ENCODE data around the gene ETFRF1.
A peak's percentile ranks its signal among the peaks of the same experiment; 100 is the strongest.

ETFRF1 gene, protein sequence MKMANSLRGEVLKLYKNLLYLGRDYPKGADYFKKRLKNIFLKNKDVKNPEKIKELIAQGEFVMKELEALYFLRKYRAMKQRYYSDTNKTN

DNA sequence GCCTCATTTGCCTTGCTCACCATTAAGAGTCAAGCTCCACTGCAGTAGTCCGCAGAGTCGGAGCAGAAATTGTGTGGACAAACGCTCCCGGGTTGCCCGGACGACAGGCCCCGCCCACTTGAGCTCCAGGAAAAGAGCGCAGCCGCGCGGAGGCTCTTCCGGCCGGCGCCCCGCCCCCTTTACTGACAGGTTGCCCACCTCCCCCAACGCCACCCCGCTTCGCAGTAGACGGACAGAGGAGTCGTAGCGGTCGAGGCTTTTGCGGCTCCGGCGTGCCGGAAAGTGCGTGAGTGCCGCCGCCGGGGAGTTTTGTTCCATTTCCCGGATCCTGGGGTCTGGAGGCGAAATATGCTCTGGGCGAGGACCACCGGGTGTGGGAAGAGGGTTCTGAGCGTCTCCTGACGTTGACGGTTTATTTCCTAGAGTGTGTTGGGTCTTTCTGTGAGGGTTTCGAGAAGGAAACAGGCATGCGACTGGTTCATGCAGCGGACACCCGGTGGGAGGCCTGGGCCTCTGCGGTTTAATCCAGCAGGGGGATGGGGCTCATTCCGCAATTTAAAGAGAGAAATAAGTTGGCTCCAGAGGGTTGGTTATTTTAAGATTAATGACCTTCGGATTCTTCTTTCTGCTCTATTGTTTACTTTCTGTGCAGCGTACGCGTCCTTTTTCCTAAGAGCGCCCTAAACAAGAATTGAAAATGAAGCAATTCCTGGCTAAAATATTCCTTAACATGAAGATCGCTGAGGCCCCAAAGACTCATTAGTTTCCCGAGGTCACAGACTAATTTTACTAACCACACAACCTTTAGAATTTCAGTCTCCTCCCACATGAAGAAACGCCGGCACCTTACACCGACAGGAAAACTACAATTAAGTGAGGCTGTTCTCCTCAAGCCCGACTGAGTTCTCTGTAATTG lies at the start of gene ETFRF1, which contains the start of gene DNAI7:
ETFRF1 (plus strand) TSS at position 182 of the 916 bp plus-strand sequence. CDS start 8,720 bp downstream, outside the sequence.
DNAI7 (minus strand) TSS at position 105 of the 916 bp plus-strand sequence; CDS start at position 23, 82 bp downstream.
- DNase-seq = peak; percentile 50 to 96 (median 90)

DNA sequence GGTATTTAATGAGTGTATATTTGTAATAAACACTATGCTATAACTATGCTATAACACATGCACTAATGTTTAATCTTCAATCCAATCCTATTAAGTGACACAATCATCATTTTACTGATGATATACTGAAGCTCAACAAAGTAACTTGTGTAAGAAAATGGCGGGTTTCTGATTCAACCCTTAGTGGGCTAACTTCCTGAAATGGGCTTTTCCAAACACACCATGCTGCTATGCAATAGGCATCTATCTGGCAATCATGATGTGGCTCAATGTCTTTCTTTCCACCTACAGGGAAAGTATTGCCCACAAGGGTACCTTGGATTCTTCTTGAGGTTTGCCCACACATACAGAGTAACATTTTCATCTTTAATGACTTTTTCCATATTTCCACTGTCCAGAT lies 48.4 kb upstream of the ETFRF1 start:
- DNase-seq = no peak

DNA sequence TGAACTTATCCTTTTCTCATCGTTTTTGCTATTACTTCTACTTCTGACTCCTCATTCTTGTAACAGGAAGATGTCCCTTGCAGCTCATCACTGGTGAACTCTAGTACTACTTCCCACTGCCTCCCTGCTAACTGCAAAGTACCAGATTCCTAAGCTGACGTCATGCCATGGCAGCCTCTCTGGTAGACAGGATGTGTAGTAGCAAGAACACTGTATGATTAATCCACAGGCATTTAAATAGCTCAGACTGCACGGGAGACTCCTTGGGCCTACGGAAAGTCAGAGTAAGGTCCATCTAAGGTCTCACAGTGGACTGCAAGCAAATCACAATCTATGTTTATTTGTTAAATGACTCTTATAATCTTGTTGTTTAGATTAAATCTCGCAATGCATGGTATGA lies 43.6 kb upstream of the ETFRF1 start:
- peak in 15 of 58 donors; percentile 0 to 46 (median 7) for DNase-seq

DNA sequence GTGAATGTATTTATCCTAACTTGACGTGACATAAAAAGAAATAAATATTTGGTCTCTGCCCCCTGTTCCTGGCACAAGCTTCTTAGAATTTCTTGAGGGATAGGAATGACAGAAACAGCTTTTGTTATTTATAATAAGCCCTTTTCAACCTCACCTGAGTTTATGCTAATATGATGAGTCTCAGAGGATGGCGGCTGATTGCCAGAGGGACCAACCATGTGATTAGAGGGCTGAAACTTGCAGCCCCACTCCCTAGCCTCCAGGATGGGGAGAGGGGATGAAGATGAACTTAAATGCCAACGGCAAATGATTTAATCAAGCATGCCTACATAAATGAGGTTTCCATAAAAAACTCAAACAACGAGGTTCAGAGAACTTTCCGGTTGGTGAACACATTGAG lies 43.0 kb upstream of the ETFRF1 start:
- DNase-seq = no peak

DNA sequence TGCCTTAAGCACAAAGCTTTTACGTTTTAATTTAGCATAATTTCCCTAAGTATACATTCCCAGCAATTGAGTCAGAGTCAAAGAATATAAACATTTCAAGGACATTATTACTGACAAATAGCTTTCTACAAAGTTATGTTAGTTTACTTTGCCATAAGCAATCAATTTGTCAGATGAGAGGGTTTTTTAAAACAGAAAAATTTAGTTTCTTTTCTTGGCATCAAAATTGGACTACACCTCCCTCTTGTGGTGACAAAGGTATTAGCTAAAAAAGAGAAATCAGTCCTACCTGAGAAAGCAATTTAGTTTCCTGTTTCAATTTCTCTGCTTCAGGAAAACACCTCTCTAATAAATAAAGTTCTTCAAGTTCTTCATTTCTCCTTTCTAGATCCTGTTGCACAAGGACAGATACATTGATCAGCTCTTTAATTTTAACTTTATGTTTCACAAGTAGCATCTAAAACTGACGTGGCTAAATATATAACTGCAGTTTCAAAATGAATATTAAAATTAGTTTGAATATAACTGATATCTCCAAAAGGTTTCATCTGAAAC lies 39.9 kb upstream of the ETFRF1 start:
- DNase-seq = no peak

DNA sequence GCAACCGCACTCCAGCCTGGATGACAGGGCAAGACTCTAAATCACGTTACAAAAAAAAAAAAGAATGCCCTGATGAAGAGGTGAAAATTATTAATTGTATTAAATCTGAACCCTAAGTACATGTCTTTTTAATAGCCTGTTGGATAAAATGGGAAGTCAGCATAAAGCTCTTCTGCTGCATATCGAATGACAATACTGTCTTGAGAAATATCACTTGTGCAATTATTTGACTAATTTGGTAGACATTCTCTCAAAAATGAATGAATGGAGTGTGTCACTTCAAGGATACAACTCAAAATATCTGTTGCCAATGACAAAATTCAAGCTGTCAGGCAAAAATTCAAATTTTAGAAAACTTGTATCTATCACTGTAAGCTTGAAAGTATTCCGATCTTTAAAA lies 39.0 kb upstream of the ETFRF1 start:
- DNase-seq = no peak

DNA sequence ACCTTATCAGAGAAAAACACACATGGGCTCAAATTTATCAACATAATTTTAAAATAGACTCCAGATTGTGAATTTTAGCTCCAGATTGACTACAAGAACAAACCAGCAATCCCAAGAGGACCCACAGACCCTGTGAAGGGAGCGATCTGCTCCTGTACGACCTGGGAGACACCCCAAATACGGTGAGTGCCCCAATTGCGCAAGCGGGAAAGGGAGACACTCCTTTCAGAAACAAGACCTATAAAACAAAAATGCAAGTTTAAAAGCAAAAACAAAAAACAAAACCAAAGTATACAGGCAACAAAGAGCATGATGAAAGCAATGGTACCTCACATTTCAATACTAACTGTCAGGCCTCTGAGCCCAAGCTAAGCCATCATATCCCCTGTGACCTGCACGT lies 32.2 kb upstream of the ETFRF1 start:
- DNase-seq = no peak

DNA sequence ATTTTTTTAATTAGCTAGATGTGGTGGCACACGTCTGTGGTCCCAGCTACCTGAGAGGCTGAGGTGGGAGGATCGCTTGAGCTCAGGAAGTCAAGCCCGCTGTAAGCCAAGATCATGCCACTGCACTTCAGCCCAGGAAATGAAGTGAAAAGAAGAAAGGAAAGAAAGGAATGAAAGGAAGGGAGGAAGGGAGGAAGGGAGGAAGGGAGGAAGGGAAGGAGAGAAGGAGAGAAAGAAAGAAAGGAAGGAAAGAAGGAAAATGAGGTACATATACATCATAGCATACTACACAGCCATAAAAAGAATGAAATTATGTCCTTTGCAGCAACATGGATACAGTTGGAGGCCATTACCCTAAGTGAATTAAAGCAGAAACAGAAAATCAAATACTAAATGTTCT lies 12.3 kb upstream of the ETFRF1 start:
- no peak for DNase-seq

DNA sequence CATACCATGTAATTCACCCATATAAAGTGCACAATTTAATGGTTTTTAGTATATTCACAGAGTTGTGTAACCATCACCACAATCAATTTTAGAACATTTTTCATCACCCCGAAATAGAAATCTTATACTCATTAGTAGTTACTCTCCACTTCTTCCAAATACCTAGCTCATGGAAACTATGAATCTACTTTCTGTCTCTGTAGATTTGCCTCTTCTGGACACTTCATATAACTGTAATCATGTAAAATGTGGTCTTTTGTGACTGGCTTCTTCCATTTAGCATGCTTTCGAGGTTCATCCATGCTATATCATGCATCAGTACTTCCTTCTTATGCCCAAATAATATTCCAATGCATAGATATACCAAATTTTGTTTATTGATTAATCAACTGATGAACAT lies 10.9 kb upstream of the ETFRF1 start:
- no peak for DNase-seq

DNA sequence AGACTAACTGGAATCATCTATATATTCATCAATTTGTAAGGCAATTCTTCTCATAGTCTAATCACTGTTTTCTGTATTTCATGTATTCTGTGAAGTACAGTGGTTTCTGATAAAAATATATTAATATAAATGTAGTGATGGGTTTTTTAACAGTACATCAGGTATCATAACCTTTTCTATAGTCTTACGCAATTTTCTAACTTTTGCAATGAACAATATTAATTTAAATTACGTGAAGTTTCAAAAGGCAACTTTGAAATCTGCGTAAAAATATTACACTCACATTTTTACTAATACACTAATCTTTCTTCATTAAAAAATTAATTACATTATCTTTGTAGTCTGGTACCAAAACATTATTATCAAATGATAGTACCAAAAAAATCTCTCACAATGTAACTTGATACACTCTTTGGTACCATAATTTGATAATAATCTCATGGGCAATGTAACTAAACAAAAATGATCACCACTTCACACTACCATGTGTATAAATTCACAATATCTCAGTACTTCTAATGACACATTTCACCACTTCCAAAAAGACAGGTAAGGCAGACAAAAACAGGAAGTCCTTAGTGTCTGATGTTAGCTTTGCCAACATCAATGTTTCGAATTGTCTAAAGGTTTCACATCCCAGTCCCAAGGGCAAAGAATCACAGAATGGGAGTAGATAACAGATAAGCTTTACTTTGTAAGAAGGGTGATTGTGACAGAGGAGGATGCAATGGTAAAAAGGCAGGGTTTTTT lies 8.8 kb upstream of the ETFRF1 start:
- DNase-seq = no peak

DNA sequence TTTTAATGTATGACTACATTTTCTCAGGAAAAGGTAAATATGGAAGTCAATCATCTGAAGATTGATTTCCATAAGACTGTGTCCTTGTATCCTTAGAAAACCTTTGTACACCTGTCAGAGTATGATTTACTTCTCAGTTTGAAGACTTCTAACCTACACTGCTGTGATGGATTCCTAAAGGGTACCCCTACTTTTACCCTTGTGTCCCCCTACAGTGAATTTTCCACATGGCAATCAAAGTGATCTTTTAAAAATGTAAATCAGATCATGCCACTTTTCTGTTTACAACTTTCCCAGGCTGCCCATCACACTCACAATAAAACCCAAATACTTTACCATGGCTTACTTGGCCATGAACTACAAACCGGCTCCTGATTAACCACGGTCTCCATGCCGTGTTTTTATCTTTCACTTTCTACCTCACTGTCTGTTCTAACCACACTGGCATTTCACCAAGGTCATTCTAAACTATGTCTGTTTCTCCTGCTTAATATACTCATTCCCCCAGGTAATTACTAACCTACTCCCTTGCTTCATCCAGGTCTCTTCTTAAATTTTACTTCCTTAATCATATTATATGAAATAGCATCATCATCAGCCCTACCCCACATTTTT lies 8.1 kb upstream of the ETFRF1 start:
- DNase-seq = no peak

DNA sequence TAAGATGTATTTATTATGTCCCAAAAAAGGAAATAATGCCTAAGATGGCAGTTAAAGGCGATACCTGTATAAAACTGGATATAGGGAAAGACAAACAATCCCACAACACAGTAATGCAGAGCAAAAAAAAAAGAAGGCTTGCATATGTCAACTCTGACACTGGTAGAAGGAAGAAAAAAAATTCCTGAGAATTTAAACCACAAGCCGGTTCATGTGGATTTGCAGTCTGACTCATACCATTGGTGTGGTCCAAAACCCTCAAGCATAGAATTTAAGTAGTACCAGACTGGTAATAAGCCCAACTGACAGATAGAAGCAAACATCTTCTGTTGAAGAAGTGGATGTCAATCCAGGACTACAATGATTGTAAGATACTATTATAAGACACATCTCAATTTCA lies 7.3 kb upstream of the ETFRF1 start:
- DNase-seq = no peak

DNA sequence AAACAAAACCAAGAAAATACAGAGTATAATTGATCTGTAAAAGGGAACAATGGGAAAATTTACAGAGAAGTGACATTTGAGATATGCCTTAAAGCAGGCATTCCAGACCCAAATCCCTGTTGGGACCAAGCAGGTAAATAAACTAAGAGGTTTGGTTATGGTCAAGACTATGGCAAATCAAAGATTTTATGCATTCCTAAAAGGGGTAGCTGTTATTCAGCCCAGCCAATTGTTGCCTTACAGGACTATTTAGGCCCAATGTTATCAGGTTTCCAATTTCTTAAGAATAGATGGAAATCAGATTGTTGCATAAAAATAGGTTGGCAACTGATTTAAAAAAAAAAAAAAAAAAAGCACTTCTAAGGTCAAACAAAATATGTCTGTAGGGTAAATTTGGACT lies 5.4 kb upstream of the ETFRF1 start:
- no peak for DNase-seq

DNA sequence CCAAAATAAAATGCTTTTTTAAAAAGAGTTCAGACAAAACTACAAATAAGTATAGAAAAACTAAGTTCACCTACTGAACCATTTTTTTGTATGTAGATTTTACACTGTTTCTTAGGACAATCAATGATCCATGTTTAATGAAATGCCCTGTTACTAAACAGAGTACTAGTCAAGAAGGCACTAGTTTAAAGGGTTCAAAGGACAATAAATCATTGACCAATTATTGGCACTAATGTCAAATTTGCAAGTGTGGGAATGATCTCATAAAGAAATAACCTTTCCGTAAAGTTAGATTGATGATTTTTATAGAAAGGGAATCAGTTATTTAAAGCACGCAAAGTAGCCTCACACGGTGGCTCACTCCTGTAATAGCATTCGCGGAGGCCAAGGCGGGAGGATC lies 4.2 kb upstream of the ETFRF1 start:
- DNase-seq = no peak

DNA sequence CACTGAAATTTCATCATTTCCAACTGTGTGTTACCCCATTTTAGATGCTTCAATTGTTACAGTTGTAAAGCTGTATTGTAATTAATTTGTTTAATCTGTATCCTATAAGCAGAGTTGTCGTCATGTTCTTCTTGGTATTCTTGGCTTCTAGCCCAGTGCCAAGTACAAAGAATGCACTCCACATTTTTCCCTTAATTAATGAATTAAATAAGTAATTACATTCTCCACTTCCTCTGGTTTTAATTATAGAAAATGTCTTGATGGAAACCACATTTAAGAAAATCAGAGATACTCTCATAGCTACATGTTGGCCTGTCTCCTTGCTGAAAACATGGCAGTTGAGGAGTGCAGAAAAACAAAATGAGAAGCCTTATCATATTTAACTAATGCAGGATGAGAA lies 823 bp upstream of the ETFRF1 start:
- DNase-seq = no peak

DNA sequence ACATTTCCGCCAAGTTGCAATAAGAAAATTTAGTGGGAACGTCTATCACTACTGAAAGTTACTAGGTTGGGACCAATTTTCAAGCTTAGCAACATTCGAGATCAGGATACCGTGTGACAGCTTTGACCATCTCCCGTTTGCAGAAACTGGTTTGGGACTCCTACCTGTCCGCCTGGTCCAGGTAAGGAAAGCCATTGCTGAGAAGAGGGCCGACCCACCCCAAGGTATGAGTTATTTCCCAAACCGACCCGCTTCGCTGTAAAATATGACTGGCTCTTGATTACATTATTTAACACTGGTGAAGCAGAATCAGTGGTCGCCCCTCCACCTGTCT lies 348 bp upstream of the ETFRF1 start:
- DNase-seq = no peak

DNA sequence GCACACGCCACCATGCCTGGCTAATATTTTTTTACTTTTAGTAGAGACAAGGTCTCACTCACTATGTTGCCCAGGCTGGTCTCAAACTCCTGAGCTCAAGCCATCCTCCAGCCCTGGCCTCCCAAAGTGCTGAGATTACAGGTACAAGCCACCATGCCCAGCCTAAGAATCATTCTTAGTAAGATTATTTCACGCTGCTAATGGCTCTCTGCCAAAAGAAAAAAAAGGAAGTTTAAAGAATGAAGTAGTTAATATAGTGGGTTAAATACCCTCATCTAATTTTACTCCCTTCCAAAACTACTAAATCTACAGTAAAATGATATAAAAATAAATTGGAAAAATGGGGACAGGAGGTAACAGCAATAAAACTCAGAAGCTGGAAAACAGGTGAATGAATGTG lies 2.6 kb downstream of the ETFRF1 start:
- DNase-seq = no peak

DNA sequence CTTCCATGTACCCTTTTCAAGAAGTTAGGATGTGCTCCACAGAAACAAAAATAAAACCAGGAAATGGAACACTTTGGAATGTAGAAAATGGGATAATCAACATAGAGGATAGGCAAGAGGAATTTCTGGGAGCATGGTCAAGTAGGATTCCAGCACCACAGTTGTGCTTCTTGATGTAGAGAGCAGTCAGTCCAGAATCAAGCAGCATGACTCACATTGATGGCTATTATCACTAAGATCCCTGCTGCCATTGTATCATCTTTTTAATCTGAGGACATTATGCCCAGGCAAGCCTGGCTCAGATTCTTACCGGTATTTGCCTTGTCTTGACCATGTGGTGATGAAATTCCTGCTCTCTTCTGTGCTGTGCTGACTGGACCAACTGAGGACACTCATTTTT lies 5.7 kb downstream of the ETFRF1 start:
- no peak for DNase-seq

DNA sequence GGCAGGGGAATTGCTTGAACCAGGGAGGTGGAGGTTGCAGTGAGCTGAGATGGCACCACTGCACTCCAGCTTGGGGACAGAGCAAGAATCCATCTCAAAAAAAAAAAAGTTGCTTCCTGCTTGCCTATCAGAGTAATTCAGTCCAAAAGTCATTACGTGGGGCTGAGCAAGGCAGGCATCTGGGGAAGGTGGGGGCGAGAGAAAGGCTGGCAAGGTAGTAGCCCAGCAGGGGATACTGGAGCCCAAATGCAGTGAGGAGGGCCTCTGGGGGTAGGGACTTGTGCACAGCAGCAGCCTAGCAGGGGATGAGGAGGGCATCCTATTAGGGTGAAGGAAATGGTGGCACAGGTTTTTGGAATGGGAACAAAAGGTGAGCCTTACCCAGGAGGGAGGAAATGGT lies 7.1 kb downstream of the ETFRF1 start:
- DNase-seq = no peak

DNA sequence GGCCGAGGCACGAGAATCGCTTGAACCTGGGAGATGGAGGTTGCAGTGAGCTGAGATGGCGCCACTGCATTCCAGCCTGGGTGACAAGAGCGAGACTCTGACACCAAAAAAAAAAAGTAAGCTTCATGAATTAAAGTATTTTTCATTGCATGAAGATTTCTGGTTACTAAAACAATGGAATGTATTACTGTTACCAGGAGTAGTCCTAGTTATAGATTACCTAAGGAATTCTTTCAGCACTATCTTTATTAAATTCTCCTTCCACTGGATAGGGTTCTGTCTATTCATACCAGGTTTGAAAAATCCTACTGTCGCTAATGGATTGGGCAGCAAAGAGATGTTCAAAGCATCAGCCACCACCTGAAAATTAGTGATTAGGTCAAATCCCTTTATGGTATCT lies 12.4 kb downstream of the ETFRF1 start:
- no peak for DNase-seq

DNA sequence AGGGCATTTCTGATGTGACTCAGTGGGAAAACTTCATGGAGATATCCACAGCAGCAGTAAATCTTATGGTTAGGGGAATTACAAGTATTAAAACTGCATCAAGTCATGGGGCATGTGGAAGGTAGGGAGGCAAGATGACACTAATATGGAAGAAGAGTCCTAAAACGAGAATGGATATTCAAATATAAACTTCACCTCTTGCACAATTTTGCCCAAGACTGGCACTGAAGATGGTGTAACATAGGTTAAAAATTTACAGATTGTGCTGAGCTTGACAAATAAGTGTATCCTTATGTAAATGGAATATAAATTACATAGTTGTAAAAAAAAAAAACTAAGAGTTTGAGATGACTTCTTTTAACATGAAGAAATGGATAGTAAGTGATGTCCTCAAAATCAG lies 12.8 kb downstream of the ETFRF1 start:
- no peak for DNase-seq

DNA sequence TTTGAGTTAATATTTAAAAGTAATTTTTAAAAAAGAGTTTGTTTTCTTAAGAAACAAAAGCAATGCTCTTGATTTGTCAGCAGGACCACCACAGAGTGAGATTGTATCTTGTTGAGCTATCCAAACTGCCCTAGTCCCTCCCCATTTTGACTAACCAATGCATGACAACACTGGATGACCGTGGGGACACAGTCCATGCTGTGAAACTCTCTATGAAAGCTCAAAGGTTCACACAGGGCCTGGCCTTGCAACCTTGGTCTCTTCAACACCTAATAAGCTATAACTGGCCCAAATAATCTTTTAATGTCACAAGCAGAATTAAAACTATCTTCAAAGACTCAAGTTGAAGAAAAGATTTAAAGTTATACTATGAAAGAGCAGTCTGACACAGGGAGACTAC lies 13.5 kb downstream of the ETFRF1 start:
- no peak for DNase-seq
